ENCODE measurements around the gene SERBP1.

SERBP1 gene

GRCh38 chr1:67440339-67440738 is 10.1 kb upstream of the SERBP1 start:
- H3K27ac ChIP-seq: no peak overlapping the region
- no peak for TF ChIP-seq CTCF (conservative IDR thresholded peaks at IDR 0.05)
- TF ChIP-seq ZFX (IDR thresholded peaks at IDR 0.05): no peak

- no peak for TF ChIP-seq ZFX (IDR thresholded peaks at IDR 0.05)
- TF ChIP-seq CTCF (conservative IDR thresholded peaks at IDR 0.05): no peak
- no peak overlapping the region for H3K27ac ChIP-seq
These were observed 9.3 kb upstream of the SERBP1 start for GRCh38 chr1:67439277-67440029.

- no peak for TF ChIP-seq ZFX (IDR thresholded peaks at IDR 0.05)
- no peak for TF ChIP-seq CTCF (conservative IDR thresholded peaks at IDR 0.05)
- H3K27ac ChIP-seq: no peak overlapping the region
These were observed 7.8 kb upstream of the SERBP1 start for GRCh38 chr1:67437961-67438360.

GRCh38 chr1:67436511-67437055 is 6.4 kb upstream of the SERBP1 start:
- H3K27ac ChIP-seq: peak overlapping the region; percentile 61

GRCh38 chr1:67434491-67434890 is 4.3 kb upstream of the SERBP1 start:
- TF ChIP-seq ZFX (IDR thresholded peaks at IDR 0.05): no peak
- TF ChIP-seq CTCF (conservative IDR thresholded peaks at IDR 0.05): no peak
- H3K27ac ChIP-seq: no peak overlapping the region

More at GRCh38 chr1:67436511-67437055, 6.4 kb upstream of the SERBP1 start:
- TF ChIP-seq ZFX (IDR thresholded peaks at IDR 0.05) (no peak), CTCF (conservative IDR thresholded peaks at IDR 0.05) (no peak)

- TF ChIP-seq CTCF (conservative IDR thresholded peaks at IDR 0.05): no peak
- no peak for TF ChIP-seq ZFX (IDR thresholded peaks at IDR 0.05)
- H3K27ac ChIP-seq: no peak overlapping the region
These were observed 3.6 kb upstream of the SERBP1 start for GRCh38 chr1:67433837-67434236.

GRCh38 chr1:67432745-67433144 is 2.5 kb upstream of the SERBP1 start:
- H3K27ac ChIP-seq: no peak overlapping the region
- TF ChIP-seq ZFX (IDR thresholded peaks at IDR 0.05): no peak
- TF ChIP-seq CTCF (conservative IDR thresholded peaks at IDR 0.05): no peak
